ENCODE data around the gene ELMOD1.

The ELMOD1 gene

GRCh38 chr11:107592813-107593212, 1.9 kb downstream of the ELMOD1 start:
- no peak for DNase-seq (ENCODE audit: low read depth in 1 of 2, low spot score in 1 of 2)
- TF ChIP-seq JUND (IDR thresholded peaks at IDR 0.05; ENCODE audit: low read depth), result no peak
- in situ Hi-C loops (cut with HindIII; ENCODE audit: low pct_unique_long_range_greater_than_20kb, low sequenced_read_pairs), result no loop called here

DNA sequence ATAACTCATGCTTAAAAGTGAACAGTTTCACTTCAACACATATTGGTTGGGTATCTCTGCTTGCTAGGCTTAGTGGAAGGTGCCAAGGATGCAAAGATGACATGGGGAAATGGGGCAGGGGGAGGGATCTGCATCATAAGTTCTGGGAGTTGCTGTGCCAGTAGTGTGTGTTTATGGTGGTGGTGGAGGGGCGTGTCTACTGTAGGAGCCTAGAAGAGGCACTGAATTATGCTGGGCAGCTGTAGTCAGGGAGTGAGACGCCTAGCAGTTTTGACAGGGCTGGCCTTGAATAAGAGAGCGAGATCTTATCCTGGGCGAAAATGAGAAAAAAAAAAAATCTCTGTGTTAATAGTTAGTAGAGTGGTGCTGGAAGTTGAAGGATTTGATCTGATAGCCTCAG, 3.0 kb downstream of the ELMOD1 start:
- no peak for DNase-seq (ENCODE audit: low read depth in 1 of 2, low spot score in 1 of 2)
- no peak for TF ChIP-seq JUND (IDR thresholded peaks at IDR 0.05; ENCODE audit: low read depth)
- in situ Hi-C loops (cut with HindIII; ENCODE audit: low pct_unique_long_range_greater_than_20kb, low sequenced_read_pairs), result no loop called here

DNA sequence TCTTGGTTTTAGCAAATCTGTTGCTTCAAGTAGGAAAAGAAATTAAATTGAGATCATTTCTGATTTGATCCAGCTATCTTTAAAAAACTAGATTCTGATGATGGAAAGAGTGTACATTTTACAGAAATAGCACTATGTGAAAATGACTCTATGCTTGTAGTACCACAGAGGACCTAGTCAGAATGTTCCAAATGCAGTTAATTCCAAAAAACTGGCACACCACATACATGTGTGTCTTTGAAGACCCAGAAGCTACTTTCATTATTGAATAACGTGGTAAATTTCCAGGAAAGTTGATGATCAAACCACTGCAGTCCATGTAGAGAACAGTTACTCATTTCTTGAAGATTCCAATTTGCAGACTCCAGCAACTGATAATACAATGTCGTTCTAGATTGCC, 3.8 kb downstream of the ELMOD1 start:
- in situ Hi-C loops (cut with HindIII; ENCODE audit: low pct_unique_long_range_greater_than_20kb, low sequenced_read_pairs), result no loop called here
- no peak for DNase-seq (ENCODE audit: low read depth in 1 of 2, low spot score in 1 of 2)
- TF ChIP-seq JUND (IDR thresholded peaks at IDR 0.05; ENCODE audit: low read depth), result no peak

DNA sequence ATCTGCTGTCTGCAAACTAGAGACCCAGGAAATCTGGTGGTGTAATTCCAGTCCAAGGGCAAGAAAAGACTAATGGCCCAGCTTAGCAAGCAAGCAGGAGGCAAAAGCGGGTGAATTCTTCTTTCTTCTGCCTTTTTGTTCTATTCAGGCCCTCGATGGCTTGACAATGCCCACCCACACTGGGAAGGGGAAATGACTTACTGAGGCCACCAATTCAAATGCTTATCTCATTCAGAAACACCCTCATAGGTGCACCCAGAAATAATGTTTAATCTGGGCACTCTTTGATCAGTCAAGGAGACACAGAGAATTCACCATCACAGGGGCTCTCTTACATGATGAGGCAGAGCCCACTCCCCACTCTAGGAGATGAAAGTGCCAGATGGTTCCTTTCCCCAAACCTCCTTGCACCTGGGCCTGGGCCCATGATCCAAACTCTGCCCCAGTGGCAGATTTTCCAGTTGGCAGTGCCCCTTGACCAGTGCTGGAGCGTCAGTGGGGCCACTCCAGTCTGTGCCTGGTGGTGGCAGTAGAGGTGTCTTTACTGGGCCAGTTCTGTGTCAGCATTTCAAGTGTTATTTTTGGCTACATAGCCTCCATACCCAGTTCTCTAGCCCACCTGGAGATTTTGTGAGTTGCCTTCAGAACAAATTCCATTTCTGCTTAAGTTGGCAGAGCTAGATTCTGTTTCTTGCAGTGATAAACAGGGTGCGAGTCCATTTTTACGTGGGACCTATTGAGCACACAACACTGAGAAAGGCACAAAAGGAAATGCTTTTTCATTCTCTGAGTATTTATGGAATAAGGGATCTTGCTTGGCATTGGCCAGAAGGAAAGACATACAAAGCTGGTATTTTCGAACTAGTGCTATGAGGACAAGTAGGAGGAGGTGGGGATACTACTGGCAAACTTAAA, 7.5 kb downstream of the ELMOD1 start:
- peak; percentile 33 to 56 for DNase-seq (ENCODE audit: low read depth in 1 of 2, low spot score in 1 of 2)
- no peak for TF ChIP-seq JUND (IDR thresholded peaks at IDR 0.05; ENCODE audit: low read depth)
- in situ Hi-C loops (cut with HindIII; ENCODE audit: low pct_unique_long_range_greater_than_20kb, low sequenced_read_pairs), result no loop called here

GRCh38 chr11:107605061-107606006, 14.4 kb downstream of the ELMOD1 start:
- in situ Hi-C loops (cut with HindIII; ENCODE audit: low pct_unique_long_range_greater_than_20kb, low sequenced_read_pairs), result no loop called here
- DNase-seq (ENCODE audit: low read depth in 1 of 2, low spot score in 1 of 2), result no peak

DNA sequence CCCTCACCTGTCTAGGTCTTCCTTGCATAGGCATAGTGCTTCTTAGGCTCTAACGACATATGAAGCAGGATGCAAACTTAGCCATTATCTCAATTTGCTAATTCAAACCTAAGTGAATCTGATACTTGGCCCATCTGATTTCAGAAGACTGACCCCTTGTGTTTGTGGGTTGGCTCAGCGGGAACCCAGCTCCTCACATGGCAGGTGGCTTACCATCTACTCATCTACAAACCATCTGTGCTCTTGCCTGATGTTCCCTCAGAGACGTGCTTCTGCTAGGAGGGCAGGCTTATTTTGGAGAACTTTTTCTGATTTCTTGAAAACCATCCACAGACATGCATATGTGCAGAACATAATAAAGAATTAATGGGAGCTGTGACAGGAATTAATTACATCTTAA, 15.2 kb downstream of the ELMOD1 start:
- no peak for TF ChIP-seq JUND (IDR thresholded peaks at IDR 0.05; ENCODE audit: low read depth)
- no peak for DNase-seq (ENCODE audit: low read depth in 1 of 2, low spot score in 1 of 2)
- in situ Hi-C loops (cut with HindIII; ENCODE audit: low pct_unique_long_range_greater_than_20kb, low sequenced_read_pairs), result no loop called here

More at GRCh38 chr11:107605061-107606006, 14.4 kb downstream of the ELMOD1 start:
- no peak for TF ChIP-seq JUND (IDR thresholded peaks at IDR 0.05; ENCODE audit: low read depth)

DNA sequence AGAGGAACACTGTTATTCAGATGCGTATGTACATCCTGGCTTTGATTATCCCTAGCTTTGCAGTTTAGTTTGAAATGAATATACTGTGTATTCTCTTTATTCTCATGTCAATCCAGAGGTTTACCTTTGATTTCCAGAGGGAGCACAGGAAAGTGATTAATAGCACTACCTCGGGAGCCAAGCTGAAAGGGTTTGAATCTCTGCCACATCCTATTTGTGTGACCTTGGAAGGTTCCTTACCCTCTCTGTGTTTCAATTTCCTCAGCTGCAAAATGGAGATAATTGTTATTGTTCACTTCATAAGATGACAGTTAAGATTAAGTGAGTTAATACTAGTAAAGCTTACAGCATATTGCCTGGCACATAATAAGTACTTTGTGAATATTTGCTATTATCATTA, 17.9 kb downstream of the ELMOD1 start:
- no peak for TF ChIP-seq JUND (IDR thresholded peaks at IDR 0.05; ENCODE audit: low read depth)
- in situ Hi-C loops (cut with HindIII; ENCODE audit: low pct_unique_long_range_greater_than_20kb, low sequenced_read_pairs), result no loop called here
- DNase-seq (ENCODE audit: low read depth in 1 of 2, low spot score in 1 of 2), result no peak

DNA sequence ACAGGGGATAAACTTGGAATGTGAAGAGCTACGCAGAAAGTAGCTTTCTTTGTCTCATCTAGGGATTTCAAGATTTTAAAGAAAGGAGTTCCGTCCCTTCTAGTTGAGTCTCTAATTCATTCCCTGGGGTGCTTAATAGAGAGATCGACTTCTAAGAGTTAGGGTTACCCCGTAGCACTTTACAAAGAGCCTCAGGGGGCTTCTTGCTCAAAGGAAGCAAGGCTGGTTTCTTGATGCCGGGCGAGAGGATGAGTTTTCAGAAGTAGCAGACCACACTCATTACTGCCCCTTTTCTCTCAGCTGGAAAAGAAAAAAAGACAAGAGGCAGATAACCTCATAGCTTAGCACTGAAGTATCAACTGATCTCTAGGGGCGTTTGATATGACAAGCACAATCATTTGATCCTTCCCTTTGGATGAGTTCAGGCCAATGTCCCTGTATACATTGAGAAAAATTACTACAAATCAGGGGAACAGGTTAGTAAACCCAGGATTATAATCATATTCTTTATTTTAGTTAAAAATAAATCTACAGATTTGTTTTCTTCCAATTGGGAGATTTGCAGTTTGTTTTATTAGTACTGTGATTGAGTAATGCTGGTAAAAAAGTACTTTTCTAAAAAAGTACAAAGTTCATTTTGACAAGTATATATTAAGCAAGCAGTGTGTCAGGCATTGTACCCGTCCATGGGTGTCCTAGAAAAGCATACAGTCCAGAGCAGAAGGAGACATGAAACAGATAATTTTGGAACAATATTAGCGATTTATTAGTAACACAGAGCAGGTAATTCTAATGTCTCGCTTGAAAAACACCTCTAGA, 18.7 kb downstream of the ELMOD1 start:
- in situ Hi-C loops (cut with HindIII; ENCODE audit: low pct_unique_long_range_greater_than_20kb, low sequenced_read_pairs), result no loop called here
- no peak for DNase-seq (ENCODE audit: low read depth in 1 of 2, low spot score in 1 of 2)

DNA sequence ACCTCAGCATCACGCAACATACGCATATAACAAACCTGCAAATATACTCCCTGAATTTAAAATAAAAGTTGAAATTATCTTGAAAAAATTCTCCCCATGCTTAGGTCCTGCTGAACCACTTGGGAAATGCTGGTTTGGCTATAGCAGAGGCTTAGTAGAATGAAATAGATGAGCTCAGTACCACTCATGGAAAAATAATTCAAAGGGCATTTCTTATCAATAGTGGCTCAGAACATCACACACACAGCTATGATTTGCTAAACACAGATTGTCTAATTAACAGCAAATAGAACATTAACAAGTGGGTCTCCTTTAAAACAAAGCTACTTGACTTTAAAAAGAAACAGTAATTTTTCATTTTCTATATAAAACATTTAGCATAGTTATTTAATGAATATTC, 21.5 kb downstream of the ELMOD1 start:
- in situ Hi-C loops (cut with HindIII; ENCODE audit: low pct_unique_long_range_greater_than_20kb, low sequenced_read_pairs), result no loop called here
- TF ChIP-seq JUND (IDR thresholded peaks at IDR 0.05; ENCODE audit: low read depth), result no peak
- no peak for DNase-seq (ENCODE audit: low read depth in 1 of 2, low spot score in 1 of 2)

More for the DNA sequence above, 18.7 kb downstream of the ELMOD1 start:
- TF ChIP-seq JUND (IDR thresholded peaks at IDR 0.05; ENCODE audit: low read depth), result no peak

DNA sequence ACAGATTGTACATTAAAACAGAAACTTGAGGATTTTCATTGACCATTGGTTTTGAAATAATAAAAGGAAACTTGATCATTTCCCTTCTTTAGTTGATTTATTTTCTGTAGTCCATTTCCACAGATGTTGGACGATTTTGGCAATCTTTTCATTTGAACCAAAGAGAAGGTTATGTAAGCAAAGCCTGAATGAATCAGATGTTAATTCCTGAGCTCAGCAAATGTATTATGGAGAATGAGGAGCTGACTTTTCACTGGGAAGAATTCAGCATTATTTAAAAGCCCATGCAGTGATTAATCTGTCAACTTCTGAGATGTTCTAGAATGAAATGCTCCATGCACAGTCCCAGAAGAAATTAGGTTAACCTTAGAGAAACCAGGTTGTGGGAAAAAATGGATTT, 29.0 kb downstream of the ELMOD1 start:
- in situ Hi-C loops (cut with HindIII; ENCODE audit: low pct_unique_long_range_greater_than_20kb, low sequenced_read_pairs), result no loop called here
- no peak for TF ChIP-seq JUND (IDR thresholded peaks at IDR 0.05; ENCODE audit: low read depth)
- DNase-seq (ENCODE audit: low read depth in 1 of 2, low spot score in 1 of 2), result no peak

DNA sequence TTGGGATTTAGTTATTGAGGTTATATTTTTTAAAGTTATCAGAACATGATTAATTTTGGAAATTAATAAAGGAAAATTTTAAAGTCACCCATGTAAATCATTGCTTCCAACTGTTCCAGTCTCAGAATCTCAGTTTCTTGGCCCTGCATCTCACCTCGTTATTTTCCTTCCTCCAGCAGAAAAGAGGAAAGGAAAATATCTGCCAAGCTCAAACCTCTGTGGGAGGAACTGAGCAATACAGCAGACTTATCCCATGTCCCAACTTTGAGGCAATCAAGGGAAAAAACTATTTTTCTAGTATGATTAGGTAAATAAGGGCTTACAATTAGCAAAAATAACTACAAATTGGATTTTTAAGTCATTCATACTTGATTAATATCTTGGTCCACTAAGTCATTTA, 30.1 kb downstream of the ELMOD1 start:
- no peak for TF ChIP-seq JUND (IDR thresholded peaks at IDR 0.05; ENCODE audit: low read depth)
- no peak for DNase-seq (ENCODE audit: low read depth in 1 of 2, low spot score in 1 of 2)
- in situ Hi-C loops (cut with HindIII; ENCODE audit: low pct_unique_long_range_greater_than_20kb, low sequenced_read_pairs), result no loop called here

GRCh38 chr11:107623183-107623582, 32.2 kb downstream of the ELMOD1 start:
- TF ChIP-seq JUND (IDR thresholded peaks at IDR 0.05; ENCODE audit: low read depth), result no peak
- no peak for DNase-seq (ENCODE audit: low read depth in 1 of 2, low spot score in 1 of 2)
- in situ Hi-C loops (cut with HindIII; ENCODE audit: low pct_unique_long_range_greater_than_20kb, low sequenced_read_pairs), result no loop called here

Data from T47D (cell line).